GM23338 (cell line): ENCODE data around the gene NEU1.
A peak's percentile ranks its signal among the peaks of the same experiment; 100 is the strongest.

Source experiments
- CREB1 ChIP-seq: fragments of 250-450 bp; sonication (Bioruptor Pico); IDR thresholded peaks from 2 replicates; pipeline ENCODE4 v1.5.0; 2020; ENCODE audit warnings: low read depth, mild to moderate bottlenecking, moderate library complexity
- CTCF ChIP-seq, 2 experiments: fragments of 200-600 bp in 1 of 2; sonication (generic) in 1 of 2; conservative IDR thresholded peaks; 2 replicates each; pipeline versions ENCODE4 v1.5.1 to v1.6.1; 2016 to 2017; ENCODE audit warnings: antibody characterized with exemption in 2 of 2, low read depth in 2 of 2, mild to moderate bottlenecking in 2 of 2, moderate library complexity in 1 of 2
- ETS1 ChIP-seq: IDR thresholded peaks from 2 replicates; pipeline ENCODE4 v1.6.1; 2016; ENCODE audit warnings: antibody characterized with exemption
- EZH2 ChIP-seq: fragments of 200-600 bp; sonication (generic); IDR thresholded peaks from one replicate; pipeline ENCODE4 v1.8.0; 2017; ENCODE audit warnings: antibody characterized with exemption, mild to moderate bottlenecking, low read depth; ENCODE audit not compliant: unreplicated experiment
- EZH2phosphoT487 ChIP-seq: fragments of 200-600 bp; sonication (generic); IDR thresholded peaks from one replicate; pipeline ENCODE4 v1.8.1; 2018; ENCODE audit warnings: antibody characterized with exemption; ENCODE audit not compliant: unreplicated experiment
- POLR2AphosphoS5 ChIP-seq: IDR thresholded peaks from 2 replicates; pipeline ENCODE4 v1.6.1; 2016; ENCODE audit warnings: antibody characterized with exemption, low read depth
- REST ChIP-seq: IDR thresholded peaks from one replicate; pipeline ENCODE4 v1.6.1; 2018; ENCODE audit warnings: antibody characterized with exemption; ENCODE audit not compliant: unreplicated experiment
- STAT1 ChIP-seq: IDR thresholded peaks from one replicate; pipeline ENCODE4 v1.6.1; 2016; ENCODE audit warnings: antibody characterized with exemption; ENCODE audit not compliant: unreplicated experiment
- ZNF114 ChIP-seq: fragments of 250-450 bp; sonication (Bioruptor Pico); IDR thresholded peaks from 2 replicates; pipeline ENCODE4 v1.5.0; 2020; ENCODE audit warnings: mild to moderate bottlenecking, moderate library complexity
- ZNF331 ChIP-seq: fragments of 250-450 bp; sonication (Bioruptor Pico); IDR thresholded peaks from 2 replicates; pipeline ENCODE4 v1.5.0; 2020; ENCODE audit warnings: low read depth, mild to moderate bottlenecking, moderate library complexity

- TF ChIP-seq CTCF (conservative IDR thresholded peaks at IDR 0.05; ENCODE audit: low read depth in 2 of 2) = peak; percentile 77 to 84
- no peak for TF ChIP-seq CREB1 (CRISPR knock-in tag)
- TF ChIP-seq POLR2AphosphoS5 = no peak
- TF ChIP-seq EZH2 = no peak
- TF ChIP-seq EZH2phosphoT487 = no peak
- TF ChIP-seq ZNF114 (CRISPR knock-in tag) = no peak
- TF ChIP-seq ZNF331 (CRISPR knock-in tag) = no peak
- TF ChIP-seq REST = no peak
- no peak for TF ChIP-seq STAT1
- no peak for TF ChIP-seq ETS1
These were observed 25.9 kb upstream of the NEU1 start for GRCh38 chr6:31888276-31889258.
